ENCODE data around the gene FLG. TPM values are rescaled to one million over a fixed set of nuclear protein-coding genes. Genes with fewer than 3 reads are reported as not detected.

FLG gene
- total RNA-seq, result 0.08 and 0.16 TPM in 2 replicates

GRCh38 chr1:152325111-152325510, at the start of gene FLG:
Gene FLG, minus strand, starts transcription at chr1:152325239. Its CDS starts 9,783 bp downstream, at chr1:152315456.

GRCh38 chr1:152359906-152360305, 34.9 kb upstream of the FLG start, which contains the start of gene FLG2:
Gene FLG2, minus strand, starts transcription at chr1:152360006. Its CDS starts 1,122 bp downstream, at chr1:152358884.

Other genes starting within 250 kb of the FLG start
- 0.08 TPM in 1 of 2 replicates, not detected in the other for gene TCHHL1, start 236.2 kb downstream of the FLG start, total RNA-seq
- gene TCHH, start 209.8 kb downstream of the FLG start, total RNA-seq, result 0.04 TPM in 1 of 2 replicates, not detected in the other
- not detected in 2 replicates for gene RPTN, start 166.0 kb downstream of the FLG start, total RNA-seq
- gene HRNR, start 101.0 kb downstream of the FLG start, total RNA-seq, result not detected in 2 replicates
- not detected in 2 replicates for gene FLG2, start 34.8 kb upstream of the FLG start, total RNA-seq
- gene CRNN, start 89.0 kb upstream of the FLG start, total RNA-seq, result not detected in 2 replicates
- gene LCE5A, start 185.6 kb upstream of the FLG start, total RNA-seq, result not detected in 2 replicates
- gene CRCT1, start 189.2 kb upstream of the FLG start, total RNA-seq, result 0.23 and 5.9 TPM in 2 replicates
- gene LCE3E, start 241.5 kb upstream of the FLG start, total RNA-seq, result 0.68 and 1.6 TPM in 2 replicates

All from hair follicular keratinocyte (primary cell).